Hindlimb muscle (tissue), 1 donor: Measurements from ENCODE around the gene CNN1. TPM values are rescaled to one million over a fixed set of nuclear protein-coding genes. Genes with fewer than 3 reads are reported as not detected.

Experiments
- DNase-seq: peaks from one replicate; pipeline ENCODE4 v3.0.0-alpha.2; 2013
- polyA plus RNA-seq: library from polyadenylated mRNA; unstranded; fragments of 120-200 nt; gene quantifications from one replicate; pipeline ENCODE4 v1.2.1, GENCODE V29; 2013; ENCODE audit not compliant: insufficient read length

Gene CNN1
- polyA plus RNA-seq, result 43.0 TPM

- DNase-seq, result peak; percentile 73
These were observed at the start of gene CNN1 for GRCh38 chr19:11538232-11539036. CNN1 (plus strand) TSS chr19:11538851; CDS start chr19:11538928, 77 bp downstream.

DNA sequence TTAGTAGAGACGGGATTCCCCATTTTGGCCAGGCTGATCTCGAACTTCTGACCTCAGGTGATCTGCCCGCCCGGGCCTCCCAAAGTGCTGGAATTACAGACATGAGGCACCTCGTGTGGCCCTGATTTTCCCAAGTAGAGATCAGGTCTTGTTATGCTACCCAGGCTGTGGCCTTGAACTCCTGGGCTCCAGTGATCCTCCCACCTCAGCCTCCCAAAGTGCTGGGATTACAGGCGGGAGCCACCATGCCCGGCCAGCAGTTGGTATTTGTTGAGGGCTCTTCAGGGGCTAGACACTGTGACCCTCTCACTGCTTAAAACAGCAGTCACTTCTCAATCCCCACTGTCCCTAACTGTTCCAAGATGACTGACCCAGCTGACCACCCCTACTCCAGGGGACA lies 49.3 kb upstream of the CNN1 start:
- DNase-seq, result no peak

DNA sequence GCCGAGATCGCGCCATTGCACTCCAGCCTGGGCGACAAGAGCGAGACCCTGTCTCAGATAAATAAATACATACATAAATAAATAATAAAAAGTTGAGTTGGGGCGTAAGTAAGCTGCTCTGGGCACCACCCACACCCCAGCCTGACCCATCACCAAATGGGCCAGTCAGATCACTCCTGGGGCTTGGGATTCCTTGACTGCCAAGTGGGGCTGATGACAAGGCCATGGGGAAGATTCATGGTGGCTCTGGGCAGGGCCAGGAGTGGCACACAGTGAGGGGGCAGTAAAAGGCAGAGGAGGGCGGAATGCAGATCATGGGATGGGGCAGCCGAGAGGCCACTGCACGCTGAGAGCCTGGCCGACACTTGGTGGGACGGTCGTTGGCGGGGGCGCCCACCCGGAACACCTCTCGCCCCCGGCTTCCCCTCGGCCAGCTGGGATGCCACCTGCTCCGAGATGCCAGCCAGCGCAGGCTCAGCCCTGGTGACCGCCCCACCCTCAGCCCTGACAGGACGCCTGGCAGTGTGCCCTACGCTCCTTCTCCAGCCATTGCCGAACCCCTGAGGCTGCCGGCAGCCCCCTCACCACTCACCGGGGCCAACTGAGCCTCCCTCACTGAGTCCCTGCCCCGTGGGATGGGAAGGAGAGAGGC lies 43.9 kb upstream of the CNN1 start:
- DNase-seq, result no peak

GRCh38 chr19:11495481-11495880 lies 43.2 kb upstream of the CNN1 start:
- no peak for DNase-seq

- DNase-seq, result no peak
These were observed 42.8 kb upstream of the CNN1 start for GRCh38 chr19:11495885-11496284.

DNA sequence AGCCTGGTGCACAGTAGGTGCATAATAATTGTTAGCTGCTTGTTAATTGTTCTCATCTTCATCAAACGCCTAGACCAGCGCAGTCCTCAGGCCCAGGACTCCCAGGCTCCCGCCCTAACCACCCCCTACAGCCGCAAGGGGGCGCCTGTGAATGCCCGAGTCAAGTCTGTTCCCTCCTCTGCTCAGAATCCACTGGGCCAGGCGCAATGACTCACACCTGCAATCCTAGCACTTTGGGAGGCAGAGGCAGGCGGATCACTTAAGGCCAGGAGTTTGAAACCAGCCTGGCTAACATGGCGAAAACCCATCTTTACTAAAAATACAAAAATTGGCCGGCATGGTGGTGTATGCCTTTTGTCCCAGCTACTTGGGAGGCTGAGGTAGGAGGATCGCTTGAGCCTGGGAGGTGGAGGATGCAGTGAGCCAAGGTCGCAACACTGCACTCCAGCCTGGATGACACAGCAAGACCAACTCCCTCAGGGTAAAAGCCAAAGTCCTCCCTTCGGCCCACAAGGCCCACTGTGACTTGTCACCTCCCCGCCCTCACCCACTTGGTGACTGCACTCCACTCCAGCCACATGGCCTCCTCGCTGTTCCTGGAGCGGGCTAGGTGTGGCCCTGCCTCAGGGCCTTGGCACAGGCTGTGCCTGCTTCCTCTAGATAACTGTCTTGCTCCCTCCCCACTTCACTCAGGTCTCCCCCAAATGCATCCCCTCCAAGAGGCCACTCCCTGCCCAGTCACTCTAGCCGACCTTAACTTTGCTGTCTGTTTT lies 42.1 kb upstream of the CNN1 start:
- peak; percentile 41 for DNase-seq

GRCh38 chr19:11499220-11499726 lies 39.4 kb upstream of the CNN1 start:
- DNase-seq, result no peak

- no peak for DNase-seq
These were observed 38.7 kb upstream of the CNN1 start for GRCh38 chr19:11499890-11500420.

- DNase-seq, result no peak
These were observed 34.1 kb upstream of the CNN1 start for GRCh38 chr19:11504502-11505031.

DNA sequence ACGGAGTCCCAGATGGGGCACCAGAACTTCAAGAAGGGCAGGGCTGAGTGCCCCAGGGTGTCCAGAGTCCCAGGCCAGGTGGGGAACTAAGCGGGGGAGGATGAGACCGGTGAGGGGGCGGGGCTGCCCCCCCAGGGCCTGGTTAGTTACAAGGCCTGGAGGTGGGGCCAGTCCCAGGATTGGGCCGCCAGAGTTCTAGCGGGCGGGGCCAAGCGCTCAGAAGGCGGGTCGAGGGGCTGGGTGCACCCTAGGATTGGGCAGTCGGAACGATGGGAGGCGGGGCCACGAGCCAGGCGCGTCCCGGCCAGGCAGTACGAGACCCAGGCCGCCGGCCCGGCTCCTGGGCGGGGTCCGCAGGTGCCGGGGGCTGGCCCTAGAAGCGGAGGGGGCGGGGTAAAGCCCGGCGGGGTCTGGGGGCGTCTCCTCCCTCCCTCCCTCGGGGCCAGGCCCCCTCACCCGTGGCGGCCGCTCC lies 33.6 kb upstream of the CNN1 start:
- peak; percentile 94 for DNase-seq

DNA sequence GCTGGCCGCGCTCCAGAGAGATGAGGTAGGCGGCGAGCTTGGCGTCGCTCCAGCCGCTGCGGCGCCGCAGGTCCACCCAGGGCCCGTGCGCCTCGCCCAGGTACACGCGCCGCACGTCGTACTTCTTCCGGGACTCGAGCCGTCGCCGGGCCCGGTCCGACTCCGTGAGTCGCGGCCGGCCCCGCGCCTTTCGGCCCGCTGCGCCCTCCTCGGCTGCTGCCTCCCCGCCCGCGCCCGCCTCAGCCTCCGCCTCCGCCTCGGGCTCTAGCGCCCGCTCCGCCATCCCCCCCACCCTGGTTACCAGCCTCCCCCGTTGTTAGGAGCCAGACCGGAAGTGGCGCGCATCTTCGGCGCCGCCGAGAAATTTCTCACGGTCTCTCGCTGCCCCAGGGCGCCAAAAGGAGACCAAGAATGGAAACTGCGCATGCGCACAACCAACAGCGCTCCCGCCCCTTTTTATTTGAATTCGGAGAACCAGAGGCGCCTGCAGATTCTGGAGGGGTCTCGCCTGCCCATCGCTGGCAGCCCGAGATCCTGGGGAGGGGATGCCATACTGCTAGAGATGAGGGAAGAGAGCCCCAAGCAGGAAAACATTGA lies 33.0 kb upstream of the CNN1 start, which contains the start of gene ZNF653:
Gene ZNF653, minus strand, starts transcription at position 336 of the 597 bp plus-strand sequence. Its CDS starts 53 bp downstream, at position 283.
- DNase-seq, result peak; percentile 96

GRCh38 chr19:11506101-11506555 lies 32.5 kb upstream of the CNN1 start:
- DNase-seq, result no peak

DNA sequence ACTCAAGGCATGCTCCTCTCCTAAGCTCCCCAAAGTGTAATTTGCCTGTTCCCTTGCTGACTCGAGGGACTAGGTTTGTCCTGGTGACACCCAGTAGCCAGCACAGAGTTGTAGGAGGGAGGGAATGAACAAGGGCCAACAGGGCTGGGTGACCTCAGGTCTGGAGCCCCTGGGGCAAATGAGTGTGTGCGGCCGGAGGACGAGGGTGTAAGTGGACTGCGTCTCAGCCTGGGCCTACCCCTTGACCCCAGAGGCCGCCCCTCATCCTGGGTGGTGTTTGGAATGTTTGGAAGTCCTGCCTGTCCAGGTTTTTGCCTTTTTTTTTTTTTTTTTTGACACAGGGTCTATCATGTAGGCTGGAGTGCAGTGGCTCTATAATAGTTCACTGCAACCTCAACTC lies 31.7 kb upstream of the CNN1 start:
- no peak for DNase-seq

GRCh38 chr19:11507370-11508078 lies 31.1 kb upstream of the CNN1 start:
- no peak for DNase-seq

- no peak for DNase-seq
These were observed 28.2 kb upstream of the CNN1 start for GRCh38 chr19:11510444-11510843.

DNA sequence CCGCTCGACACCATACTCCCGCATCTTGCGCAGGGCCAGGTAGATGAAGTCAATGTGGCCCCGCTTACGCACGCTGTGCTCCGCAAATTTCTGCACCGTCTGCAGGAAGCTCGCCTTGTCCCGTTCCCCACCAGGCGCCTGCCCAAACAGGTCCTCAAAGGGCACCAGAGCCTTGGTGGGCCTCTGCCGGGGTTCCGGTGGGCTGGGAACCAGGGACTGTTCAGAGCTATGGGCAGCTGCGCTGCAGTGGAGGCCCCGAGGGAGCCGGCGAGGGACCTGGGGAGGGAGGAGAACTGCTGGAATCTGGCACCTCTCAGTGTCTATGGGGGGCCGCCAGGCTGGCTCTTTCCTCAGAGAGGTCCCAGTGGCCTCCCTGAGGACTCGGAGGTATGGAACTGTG lies 24.7 kb upstream of the CNN1 start:
- DNase-seq, result no peak

DNA sequence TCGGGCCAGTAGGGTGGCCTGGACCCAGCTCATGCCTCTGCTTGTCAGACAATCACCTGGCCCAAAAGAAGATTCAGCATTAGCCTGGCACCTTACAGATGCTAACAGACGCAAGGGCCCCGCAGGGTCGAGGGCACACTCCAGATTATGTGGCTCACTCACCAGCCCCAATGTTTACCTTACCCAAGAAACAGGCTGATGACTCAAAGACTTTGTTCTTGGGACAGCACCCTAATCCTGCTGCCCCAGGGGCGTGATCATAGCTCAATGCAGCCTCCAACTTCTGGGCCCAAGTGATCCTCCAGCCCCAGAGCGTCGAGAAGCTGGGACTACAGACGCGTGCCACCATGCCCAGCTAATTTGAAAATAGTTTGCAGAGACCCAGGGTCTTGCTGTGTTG lies 19.5 kb upstream of the CNN1 start:
- no peak for DNase-seq

DNA sequence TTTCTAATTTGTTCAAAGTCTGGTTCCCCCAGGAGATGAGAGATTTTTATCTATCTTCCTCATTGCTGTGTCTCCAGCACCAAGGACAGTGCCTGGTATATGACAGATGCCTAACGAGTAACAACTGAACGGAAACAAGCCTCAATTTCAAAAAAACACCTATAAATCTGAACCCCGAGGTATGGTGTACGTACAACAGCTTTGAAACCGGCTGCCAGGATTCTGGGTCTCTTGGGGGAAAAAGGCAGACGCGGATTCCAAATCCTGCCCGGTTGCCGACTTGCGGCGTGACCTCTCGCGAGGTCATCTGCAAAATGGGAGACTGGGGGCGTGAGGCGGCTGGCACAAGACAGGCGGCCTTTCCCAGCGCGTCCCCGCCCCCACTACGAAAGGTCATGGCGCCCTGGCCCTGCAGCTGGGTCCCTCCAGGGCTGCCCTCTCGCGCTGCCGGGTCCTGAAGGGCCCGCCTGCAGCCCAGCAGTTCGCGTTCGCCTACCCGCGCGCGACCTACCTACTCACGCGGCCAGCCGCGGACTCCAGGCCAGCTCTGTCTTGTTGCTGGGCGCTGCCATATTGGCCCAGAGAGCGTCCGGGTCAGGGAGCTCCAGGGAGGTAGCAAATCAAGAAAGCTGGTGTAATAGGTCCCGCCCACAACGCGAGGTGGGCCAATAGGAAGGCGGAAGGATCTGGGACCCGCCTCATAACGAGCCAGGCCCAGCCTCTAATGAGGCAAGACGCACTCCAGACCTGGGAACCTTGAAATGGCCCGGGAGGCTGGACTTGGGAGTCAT lies 9.9 kb upstream of the CNN1 start, which contains the start of gene ECSIT:
Gene ECSIT, minus strand, starts transcription at position 584 of the 791 bp plus-strand sequence. CDS start 9,964 bp downstream, outside the sequence.
- DNase-seq, result peak; percentile 98

DNA sequence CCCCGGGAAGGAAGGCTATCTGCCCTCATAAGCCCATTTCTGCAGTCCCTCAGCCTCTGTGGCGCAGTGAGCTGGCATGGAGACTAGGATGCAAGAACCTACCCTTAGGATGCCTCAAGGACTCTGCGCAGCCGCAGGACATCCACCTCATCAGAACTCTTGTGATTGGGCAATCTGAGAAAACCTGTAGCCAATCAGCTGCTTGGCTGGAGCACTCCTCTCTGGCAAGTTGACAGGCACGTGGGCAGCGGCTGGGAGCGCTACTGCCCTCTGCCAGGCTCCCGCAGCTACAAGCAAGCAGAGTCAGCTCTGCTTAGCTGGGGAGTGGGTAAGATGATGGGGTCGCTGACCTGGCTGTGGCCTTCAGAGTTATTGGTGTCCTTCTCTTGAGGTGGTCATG lies 8.2 kb upstream of the CNN1 start:
- DNase-seq, result peak; percentile 52

- DNase-seq, result no peak
These were observed 4.1 kb upstream of the CNN1 start for GRCh38 chr19:11534538-11534937.
